ENCODE measurements around the gene FRG2. TPM values are rescaled to one million over a fixed set of nuclear protein-coding genes. Genes with fewer than 3 reads are reported as not detected.
"Not testable (repeated sequence)": the region's sequence is repeated elsewhere in the genome, so short reads cannot be mapped to it uniquely, and the experiment has no call there.

The FRG2 gene
- total and polyA plus RNA-seq, 5 donors from 2014 or later = not detected

- not testable (repeated sequence) for H3K4me3 ChIP-seq (ENCODE audit: low read depth, low read length); ATAC-seq (ENCODE audit: low read depth in 2 of 2); H3K36me3 Mint-ChIP-seq; H3K27me3 ChIP-seq (ENCODE audit: control insufficient read depth, insufficient read depth, low read length); H3K27ac ChIP-seq (ENCODE audit: insufficient read depth, low read length, poor library complexity, severe bottlenecking); H3K27me3 Mint-ChIP-seq; H3K4me1 Mint-ChIP-seq; DNase-seq; H3K36me3 ChIP-seq (ENCODE audit: control insufficient read depth, insufficient read depth, low read length); H3K4me1 ChIP-seq (ENCODE audit: control insufficient read depth, insufficient read depth, low read length, poor library complexity, severe bottlenecking); H3K9me3 ChIP-seq (ENCODE audit: control insufficient read depth in 2 of 2, low read length in 2 of 2); H3K27ac Mint-ChIP-seq; H3K9me3 Mint-ChIP-seq
- H3K4me3 Mint-ChIP-seq = peak overlapping the region in 2 of 4 donors; percentile 21 to 33
These were observed 10.8 kb upstream of the FRG2 start for GRCh38 chr4:190037704-190038388.

GRCh38 chr4:190031264-190031663 is 4.2 kb upstream of the FRG2 start:
- not testable (repeated sequence) for H3K36me3 ChIP-seq (ENCODE audit: control insufficient read depth, insufficient read depth, low read length); H3K36me3 Mint-ChIP-seq; H3K27ac Mint-ChIP-seq; ATAC-seq (ENCODE audit: low read depth in 2 of 2); H3K9me3 Mint-ChIP-seq; H3K4me1 Mint-ChIP-seq; H3K9me3 ChIP-seq (ENCODE audit: control insufficient read depth in 2 of 2, low read length in 2 of 2); H3K4me3 ChIP-seq (ENCODE audit: low read depth, low read length); H3K27me3 Mint-ChIP-seq; H3K4me1 ChIP-seq (ENCODE audit: control insufficient read depth, insufficient read depth, low read length, poor library complexity, severe bottlenecking); H3K27me3 ChIP-seq (ENCODE audit: control insufficient read depth, insufficient read depth, low read length); H3K4me3 Mint-ChIP-seq; H3K27ac ChIP-seq (ENCODE audit: insufficient read depth, low read length, poor library complexity, severe bottlenecking); DNase-seq

GRCh38 chr4:190022614-190023281 is 4.3 kb downstream of the FRG2 start:
- not testable (repeated sequence) for DNase-seq
- peak in 1 of 2 donors; percentile 47 for ATAC-seq (ENCODE audit: low read depth in 2 of 2)

GRCh38 chr4:190021973-190022372 is 5.1 kb downstream of the FRG2 start:
- H3K9me3 Mint-ChIP-seq; H3K4me3 Mint-ChIP-seq; H3K4me3 ChIP-seq (ENCODE audit: low read depth, low read length); H3K9me3 ChIP-seq (ENCODE audit: control insufficient read depth in 2 of 2, low read length in 2 of 2); H3K36me3 ChIP-seq (ENCODE audit: control insufficient read depth, insufficient read depth, low read length); H3K27ac Mint-ChIP-seq; H3K27ac ChIP-seq (ENCODE audit: insufficient read depth, low read length, poor library complexity, severe bottlenecking); H3K36me3 Mint-ChIP-seq; H3K27me3 ChIP-seq (ENCODE audit: control insufficient read depth, insufficient read depth, low read length); DNase-seq; ATAC-seq (ENCODE audit: low read depth in 2 of 2): not testable (repeated sequence)
- H3K4me1 Mint-ChIP-seq = peaks cover 0 to 31% (median 8%) of the 10 kb centered on the region in 4 donors
- peaks cover 44% of the 10 kb centered on the region for H3K27me3 Mint-ChIP-seq
- H3K4me1 ChIP-seq (ENCODE audit: control insufficient read depth, insufficient read depth, low read length, poor library complexity, severe bottlenecking) = peaks cover 11% of the 10 kb centered on the region

More at GRCh38 chr4:190022614-190023281, 4.3 kb downstream of the FRG2 start:
- Histone ChIP-seq H3K4me1 (ENCODE audit: control insufficient read depth, insufficient read depth, low read length, poor library complexity, severe bottlenecking) (peaks cover 11% of the 10 kb centered on the region), H3K4me3 (ENCODE audit: low read depth, low read length) (peak overlapping the region; percentile 44)
- Mint-ChIP-seq H3K27me3 (peaks cover 40% of the 10 kb centered on the region), H3K4me3 (peak overlapping the region; percentile 63 to 92 (median 80)), H3K4me1 (peaks cover 0 to 30% (median 8%) of the 10 kb centered on the region in 4 donors)
- not testable (repeated sequence) for H3K9me3 ChIP-seq (ENCODE audit: control insufficient read depth in 2 of 2, low read length in 2 of 2); H3K9me3 Mint-ChIP-seq; H3K36me3 ChIP-seq (ENCODE audit: control insufficient read depth, insufficient read depth, low read length); H3K27ac Mint-ChIP-seq; H3K36me3 Mint-ChIP-seq; H3K27ac ChIP-seq (ENCODE audit: insufficient read depth, low read length, poor library complexity, severe bottlenecking); H3K27me3 ChIP-seq (ENCODE audit: control insufficient read depth, insufficient read depth, low read length)

GRCh38 chr4:190020790-190021717 is 6.0 kb downstream of the FRG2 start:
- peak overlapping the region; percentile 56 to 81 (median 74) for H3K4me3 Mint-ChIP-seq
- peaks cover 0 to 13% (median 0%) of the 10 kb centered on the region in 7 donors for H3K9me3 Mint-ChIP-seq
- DNase-seq (peak in 1 of 3 donors; percentile 15), ATAC-seq (ENCODE audit: low read depth in 2 of 2) (no peak)
- Histone ChIP-seq H3K27ac (ENCODE audit: insufficient read depth, low read length, poor library complexity, severe bottlenecking) (no peak overlapping the region), H3K4me1 (ENCODE audit: control insufficient read depth, insufficient read depth, low read length, poor library complexity, severe bottlenecking) (peaks cover 11% of the 10 kb centered on the region), H3K9me3 (ENCODE audit: control insufficient read depth in 2 of 2, low read length in 2 of 2) (no peaks in the 10 kb centered on the region), H3K36me3 (ENCODE audit: control insufficient read depth, insufficient read depth, low read length) (no peaks in the 10 kb centered on the region), H3K4me3 (ENCODE audit: low read depth, low read length) (no peak overlapping the region), H3K27me3 (ENCODE audit: control insufficient read depth, insufficient read depth, low read length) (peaks cover 6% of the 10 kb centered on the region)
- H3K27ac Mint-ChIP-seq = no peak overlapping the region
- peaks cover 3% of the 10 kb centered on the region for H3K36me3 Mint-ChIP-seq
- peaks cover 0 to 39% (median 10%) of the 10 kb centered on the region in 4 donors for H3K4me1 Mint-ChIP-seq
- H3K27me3 Mint-ChIP-seq = peaks cover 53% of the 10 kb centered on the region

- not testable (repeated sequence) for H3K27ac ChIP-seq (ENCODE audit: insufficient read depth, low read length, poor library complexity, severe bottlenecking); H3K4me3 ChIP-seq (ENCODE audit: low read depth, low read length); ATAC-seq (ENCODE audit: low read depth in 2 of 2); DNase-seq; H3K9me3 ChIP-seq (ENCODE audit: control insufficient read depth in 2 of 2, low read length in 2 of 2); H3K36me3 Mint-ChIP-seq; H3K36me3 ChIP-seq (ENCODE audit: control insufficient read depth, insufficient read depth, low read length); H3K27me3 ChIP-seq (ENCODE audit: control insufficient read depth, insufficient read depth, low read length); H3K27ac Mint-ChIP-seq
- H3K4me1 Mint-ChIP-seq = peaks cover 0 to 41% (median 12%) of the 10 kb centered on the region in 4 donors
- H3K4me1 ChIP-seq (ENCODE audit: control insufficient read depth, insufficient read depth, low read length, poor library complexity, severe bottlenecking) = peaks cover 14% of the 10 kb centered on the region
- H3K27me3 Mint-ChIP-seq = peaks cover 61% of the 10 kb centered on the region
- peaks cover 0 to 14% (median 0%) of the 10 kb centered on the region in 7 donors for H3K9me3 Mint-ChIP-seq
- H3K4me3 Mint-ChIP-seq = peak overlapping the region in 3 of 4 donors; percentile 50 to 81 (median 64)
These were observed 7.1 kb downstream of the FRG2 start for GRCh38 chr4:190019859-190020463.

All from CD4-positive, CD25-positive, alpha-beta regulatory T cell (primary cell).